ENCODE measurements around the gene NHERF1. TPM values are rescaled to one million over a fixed set of nuclear protein-coding genes. Genes with fewer than 3 reads are reported as not detected.

Gene NHERF1
- total and polyA plus RNA-seq, 2 of the 13 experiments (the other 11 are each of a cell fraction or from before 2014, with no cell fraction given) = 169 to 269 TPM

- no peak for TF ChIP-seq ZNF740 (CRISPR knock-in tag; IDR thresholded peaks at IDR 0.05)
- no peak for TF ChIP-seq STAT5B (CRISPR knock-in tag; IDR thresholded peaks at IDR 0.05)
- no peak; the same call in 1 of the 2 replicates for TF ChIP-seq ZNF609 (CRISPR knock-in tag; IDR thresholded peaks at IDR 0.05; ENCODE audit: borderline replicate concordance)
- TF ChIP-seq ZNF562 (CRISPR knock-in tag; IDR thresholded peaks at IDR 0.05; ENCODE audit: borderline replicate concordance) = no peak
- no peak for TF ChIP-seq PHB2 (IDR thresholded peaks at IDR 0.05; ENCODE audit: partially characterized antibody)
- no peak for TF ChIP-seq MLLT10 (CRISPR knock-in tag; IDR thresholded peaks at IDR 0.05)
- TF ChIP-seq, protein P1, sequence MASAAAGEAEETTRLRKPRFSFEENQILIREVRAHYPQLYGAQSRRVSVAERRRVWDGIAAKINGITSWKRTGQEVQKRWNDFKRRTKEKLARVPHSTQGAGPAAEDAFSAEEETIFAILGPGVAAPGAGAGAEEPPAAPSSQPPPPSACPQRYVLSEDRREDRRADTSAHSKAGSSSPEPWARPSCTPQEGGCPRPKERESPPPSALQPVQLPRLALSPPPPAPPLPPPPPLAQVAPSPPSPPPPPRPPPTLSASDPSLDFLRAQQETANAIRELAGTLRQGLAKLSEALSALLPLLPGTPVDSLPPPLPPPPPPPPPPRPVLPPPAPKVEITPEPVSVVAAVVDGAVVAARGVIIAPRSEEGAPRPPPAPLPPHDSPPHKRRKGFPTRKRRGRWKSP (CRISPR knock-in tag; IDR thresholded peaks at IDR 0.05) = 0 out of 2 replicates have a peak, but pooled peaks have one; percentile 18
- TF ChIP-seq, protein P2, sequence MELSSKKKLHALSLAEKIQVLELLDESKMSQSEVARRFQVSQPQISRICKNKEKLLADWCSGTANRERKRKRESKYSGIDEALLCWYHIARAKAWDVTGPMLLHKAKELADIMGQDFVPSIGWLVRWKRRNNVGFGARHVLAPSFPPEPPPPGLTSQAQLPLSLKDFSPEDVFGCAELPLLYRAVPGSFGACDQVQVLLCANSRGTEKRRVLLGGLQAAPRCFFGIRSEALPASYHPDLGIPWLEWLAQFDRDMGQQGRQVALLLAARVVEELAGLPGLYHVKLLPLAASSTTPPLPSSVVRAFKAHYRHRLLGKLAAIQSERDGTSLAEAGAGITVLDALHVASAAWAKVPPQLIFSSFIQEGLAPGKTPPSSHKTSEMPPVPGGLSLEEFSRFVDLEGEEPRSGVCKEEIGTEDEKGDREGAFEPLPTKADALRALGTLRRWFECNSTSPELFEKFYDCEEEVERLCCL (CRISPR knock-in tag; IDR thresholded peaks at IDR 0.05; ENCODE audit: borderline replicate concordance) = no peak
- TF ChIP-seq, protein P3, sequence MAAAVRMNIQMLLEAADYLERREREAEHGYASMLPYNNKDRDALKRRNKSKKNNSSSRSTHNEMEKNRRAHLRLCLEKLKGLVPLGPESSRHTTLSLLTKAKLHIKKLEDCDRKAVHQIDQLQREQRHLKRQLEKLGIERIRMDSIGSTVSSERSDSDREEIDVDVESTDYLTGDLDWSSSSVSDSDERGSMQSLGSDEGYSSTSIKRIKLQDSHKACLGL (CRISPR knock-in tag; IDR thresholded peaks at IDR 0.05) = 0 out of 2 replicates have a peak, but pooled peaks have one; percentile 44
- 0 out of 2 replicates have a peak, but pooled peaks have one; percentile 7 for TF ChIP-seq RARA (CRISPR knock-in tag; IDR thresholded peaks at IDR 0.05)
- TF ChIP-seq MED13 (CRISPR knock-in tag; IDR thresholded peaks at IDR 0.05) = no peak
- TF ChIP-seq, protein P4, sequence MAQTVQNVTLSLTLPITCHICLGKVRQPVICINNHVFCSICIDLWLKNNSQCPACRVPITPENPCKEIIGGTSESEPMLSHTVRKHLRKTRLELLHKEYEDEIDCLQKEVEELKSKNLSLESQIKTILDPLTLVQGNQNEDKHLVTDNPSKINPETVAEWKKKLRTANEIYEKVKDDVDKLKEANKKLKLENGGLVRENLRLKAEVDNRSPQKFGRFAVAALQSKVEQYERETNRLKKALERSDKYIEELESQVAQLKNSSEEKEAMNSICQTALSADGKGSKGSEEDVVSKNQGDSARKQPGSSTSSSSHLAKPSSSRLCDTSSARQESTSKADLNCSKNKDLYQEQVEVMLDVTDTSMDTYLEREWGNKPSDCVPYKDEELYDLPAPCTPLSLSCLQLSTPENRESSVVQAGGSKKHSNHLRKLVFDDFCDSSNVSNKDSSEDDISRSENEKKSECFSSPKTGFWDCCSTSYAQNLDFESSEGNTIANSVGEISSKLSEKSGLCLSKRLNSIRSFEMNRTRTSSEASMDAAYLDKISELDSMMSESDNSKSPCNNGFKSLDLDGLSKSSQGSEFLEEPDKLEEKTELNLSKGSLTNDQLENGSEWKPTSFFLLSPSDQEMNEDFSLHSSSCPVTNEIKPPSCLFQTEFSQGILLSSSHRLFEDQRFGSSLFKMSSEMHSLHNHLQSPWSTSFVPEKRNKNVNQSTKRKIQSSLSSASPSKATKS (CRISPR knock-in tag; IDR thresholded peaks at IDR 0.05) = no peak
- peak; percentile 70; the same call in 1 of the 2 replicates for TF ChIP-seq ZSCAN9 (CRISPR knock-in tag; IDR thresholded peaks at IDR 0.05; ENCODE audit: borderline replicate concordance)
- TF ChIP-seq ZGPAT (CRISPR knock-in tag; IDR thresholded peaks at IDR 0.05) = no peak; the same call in none of the 2 replicates
- TF ChIP-seq POLR2AphosphoS5 (IDR thresholded peaks at IDR 0.05; ENCODE audit: low read depth, low read length) = peak; percentile 55
- TF ChIP-seq ZNF446 (CRISPR knock-in tag; IDR thresholded peaks at IDR 0.05) = no peak
- TF ChIP-seq ZSCAN29 (CRISPR knock-in tag; conservative IDR thresholded peaks at IDR 0.05) = no peak
These were observed 22.3 kb downstream of the NHERF1 start (continued) for GRCh38 chr17:74770498-74771318.
